H1 (cell line): ENCODE results near the gene MLN. TPM values are rescaled to one million over a fixed set of nuclear protein-coding genes. Genes with fewer than 3 reads are reported as not detected.

Experiments
- CBX5 ChIP-seq: fragments of 300-800, 300-1000 bp; sonication (generic); IDR thresholded peaks from 2 replicates; pipeline ENCODE4 v1.7.1; 2016; ENCODE audit warnings: antibody characterized with exemption, low read length, low read depth
- HDAC2 ChIP-seq, 2 experiments: fragments of 300-600 bp in 1 of 2; sonication (generic) in 1 of 2; IDR thresholded peaks; 2 replicates each; pipeline ENCODE4 v1.6.1; 2011 to 2012; ENCODE audit warnings: low read depth in 2 of 2, low read length in 2 of 2, mild to moderate bottlenecking in 2 of 2, moderate library complexity in 2 of 2, borderline replicate concordance in 1 of 2, inconsistent platforms in 1 of 2
- JUND ChIP-seq: IDR thresholded peaks from 2 replicates; pipeline ENCODE4 v1.6.1; 2011; ENCODE audit warnings: mild to moderate bottlenecking, improper control_type of control experiment, low read length
- SAP30 ChIP-seq: fragments of 300-600 bp; sonication (generic); IDR thresholded peaks from 2 replicates; pipeline ENCODE4 v1.7.1; 2012; ENCODE audit warnings: low read length, moderate library complexity, mild to moderate bottlenecking, inconsistent platforms; ENCODE audit not compliant: insufficient read depth, insufficient replicate concordance
- SIN3A ChIP-seq, 2 experiments: IDR thresholded peaks in 1 of 2; conservative IDR thresholded peaks in 1 of 2; 2 replicates each; pipeline ENCODE4 v1.6.1; 2011 to 2012; ENCODE audit warnings: low read length in 2 of 2, improper control_type of control experiment in 1 of 2, low read depth in 1 of 2, mild to moderate bottlenecking in 1 of 2
- polyA plus RNA-seq, 7 experiments: library from polyadenylated mRNA; depleted of rRNA in 3 of 7; stranded (reverse) in 5 of 7; unstranded in 2 of 7; fragments of >200 nt in 5 of 7; fragments of 200-250 nt in 2 of 7; gene quantifications; 1 replicate in 5 of 7; 2 replicates in 1 of 7; 4 replicates in 1 of 7; pipeline versions ENCODE4 v1.2.1 to v1.2.3, GENCODE V29; 2011 to 2013; ENCODE audit warnings: missing spikeins in 2 of 7, mixed read lengths in 2 of 7
- total RNA-seq: library from RNA; stranded (reverse); fragmentation: NEBNext Ultra II Directional; extraction: Animal tissue kit (Norgen Biotek cat#: 25700); gene quantifications from 2 replicates; pipeline ENCODE4 v1.2.1, GENCODE V29; 2021

MLN gene
- total and polyA plus RNA-seq, 2 of the 8 experiments (the other 6 are each of a cell fraction or from before 2014, with no cell fraction given): not detected

DNA sequence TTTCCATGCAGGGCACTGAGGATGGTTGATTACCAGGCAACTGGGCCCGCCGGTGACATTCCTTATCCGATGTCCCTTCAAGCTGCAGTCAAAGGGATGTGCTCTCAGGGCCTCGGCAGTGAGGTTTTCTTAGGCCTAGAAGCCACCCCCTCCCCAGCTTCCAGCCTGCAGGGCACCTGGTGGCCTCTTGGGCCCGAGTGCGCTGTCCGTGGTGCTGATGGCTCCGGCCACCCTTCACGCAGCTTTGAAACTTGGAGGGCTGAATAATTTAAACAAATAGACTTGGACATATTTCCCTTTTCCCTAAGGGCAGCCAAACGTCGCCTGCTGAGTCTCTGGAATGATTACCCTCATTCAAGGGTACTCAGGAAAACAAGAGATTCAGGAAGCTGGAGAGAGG, 8.9 kb upstream of the MLN start (continued):
- TF ChIP-seq HDAC2 (IDR thresholded peaks at IDR 0.05; ENCODE audit: borderline replicate concordance in 1 of 2, low read depth in 2 of 2, low read length in 2 of 2) (peak; percentile 28 to 87; a peak in 1 of 4 replicates), JUND (0 out of 2 replicates have a peak, but pooled peaks have one; percentile 10), CBX5 (no peak), SAP30 (peak; percentile 82), SIN3A (conservative IDR thresholded peaks at IDR 0.05 in 1 of 2, IDR thresholded peaks at IDR 0.05 in 1 of 2; ENCODE audit: low read depth in 1 of 2, low read length in 2 of 2) (peak; percentile 87 to 98; a peak in 3 of 4 replicates)
